HS-5 (cell line): Measurements from ENCODE around the gene STBD1.
A peak's percentile ranks its signal among the peaks of the same experiment; 100 is the strongest.
"Not testable (repeated sequence)": the region's sequence is repeated elsewhere in the genome, so short reads cannot be mapped to it uniquely, and the experiment has no call there.

Experiments used
- DNase-seq: peaks from one replicate; pipeline ENCODE4 v3.0.0-alpha.2; 2012; ENCODE audit warnings: low read depth

STBD1 gene

GRCh38 chr4:76322236-76322635 is 15.7 kb downstream of the STBD1 start:
- DNase-seq, result no peak

- DNase-seq, result no peak
These were observed 18.5 kb downstream of the STBD1 start for GRCh38 chr4:76325072-76325471.

GRCh38 chr4:76326515-76326914 is 20.0 kb downstream of the STBD1 start:
- no peak for DNase-seq

- no peak for DNase-seq
These were observed 28.4 kb downstream of the STBD1 start for GRCh38 chr4:76334885-76335284.

GRCh38 chr4:76339364-76339763 is 32.8 kb downstream of the STBD1 start:
- no peak for DNase-seq

- peak; percentile 5 for DNase-seq
These were observed 34.5 kb downstream of the STBD1 start for GRCh38 chr4:76341063-76341462.

- DNase-seq, result no peak
These were observed 35.7 kb downstream of the STBD1 start for GRCh38 chr4:76342191-76342590.

GRCh38 chr4:76342803-76343202 is 36.3 kb downstream of the STBD1 start:
- no peak for DNase-seq

GRCh38 chr4:76354517-76355473 is 48.3 kb downstream of the STBD1 start:
- DNase-seq, result no peak

- no peak for DNase-seq
These were observed 51.4 kb downstream of the STBD1 start for GRCh38 chr4:76357981-76358380.

- not testable (repeated sequence) for DNase-seq
These were observed 53.4 kb downstream of the STBD1 start for GRCh38 chr4:76359881-76360466.
